CD4-positive, alpha-beta T cell (primary cell): ENCODE measurements around the gene CMC2. TPM values are rescaled to one million over a fixed set of nuclear protein-coding genes. Genes with fewer than 3 reads are reported as not detected.

Experiments used
- ATAC-seq: fragments of 200-7000 bp; cut with Tn5 transposase; one replicate; pipeline ENCODE4 v1.10.0; 2022; ENCODE audit warnings: mild to moderate bottlenecking; ENCODE audit not compliant: poor library complexity
- CTCF ChIA-PET: fragments of 350-600 bp; sonication (Branson Sonifier 250); formaldehyde crosslinking; loops from one replicate; lab custom pipeline; 2021; ENCODE audit warnings: antibody characterized with exemption, inconsistent platforms; lab: Charles Lee
- POLR2A ChIA-PET: fragments of 350-600 bp; sonication (Branson Sonifier 250); formaldehyde crosslinking; loops from one replicate; lab custom pipeline; 2021; ENCODE audit warnings: antibody characterized with exemption, inconsistent platforms; lab: Charles Lee
- DNase-seq, 14 experiments: peaks; one replicate each; pipeline ENCODE4 v3.0.0-alpha.2; 2013 to 2020; ENCODE audit warnings: mixed read lengths in 2 of 14
- H3K27ac ChIP-seq, 2 donors: one replicate each; pipeline versions ENCODE4 v1.5.1 to v1.7.0; 2013; ENCODE audit warnings: low read length in 2 of 2, low read depth in 1 of 2, mild to moderate bottlenecking in 1 of 2
- H3K27me3 ChIP-seq, 2 experiments: 1 replicate in 1 of 2; 2 replicates in 1 of 2; pipeline versions ENCODE4 v1.6.1 to v1.7.0; 2013; ENCODE audit warnings: low read length in 2 of 2, control low read depth in 1 of 2, mild to moderate bottlenecking in 1 of 2, moderate library complexity in 1 of 2; ENCODE audit not compliant: insufficient read depth in 2 of 2, control insufficient read depth in 1 of 2
- H3K36me3 ChIP-seq: one replicate; pipeline ENCODE4 v1.6.1; 2013; ENCODE audit warnings: low read length, control low read depth; ENCODE audit not compliant: insufficient read depth
- H3K4me1 ChIP-seq: one replicate; pipeline ENCODE4 v1.6.1; 2013; ENCODE audit warnings: low read length, control low read depth; ENCODE audit not compliant: insufficient read depth
- H3K4me3 ChIP-seq: one replicate; pipeline ENCODE4 v1.5.1; 2013; ENCODE audit warnings: mild to moderate bottlenecking, low read length, moderate library complexity
- H3K9me3 ChIP-seq, 2 experiments: 1 replicate in 1 of 2; 2 replicates in 1 of 2; pipeline versions ENCODE4 v1.6.1 to v1.7.0; 2013; ENCODE audit warnings: low read length in 2 of 2, mild to moderate bottlenecking in 2 of 2, control low read depth in 1 of 2, moderate library complexity in 1 of 2; ENCODE audit not compliant: control insufficient read depth in 1 of 2, insufficient read depth in 1 of 2
- H3K27ac Mint-ChIP-seq: one replicate; pipeline ENCODE4 v1.8.0; 2020; ENCODE audit warnings: mixed read lengths
- H3K27me3 Mint-ChIP-seq: one replicate; pipeline ENCODE4 v1.8.0; 2021; ENCODE audit warnings: mixed read lengths
- H3K36me3 Mint-ChIP-seq: one replicate; pipeline ENCODE4 v1.8.0; 2021; ENCODE audit warnings: low read depth, mixed read lengths
- H3K4me1 Mint-ChIP-seq: one replicate; pipeline ENCODE4 v1.8.0; 2021; ENCODE audit warnings: low read depth, mixed read lengths
- H3K4me3 Mint-ChIP-seq: one replicate; pipeline ENCODE4 v1.8.0; 2020; ENCODE audit warnings: mild to moderate bottlenecking, mixed read lengths
- H3K9me3 Mint-ChIP-seq: one replicate; pipeline ENCODE4 v1.8.0; 2020; ENCODE audit warnings: mixed read lengths
- CTCF ChIP-seq: fragments of 200-600 bp; IDR thresholded peaks from one replicate; pipeline ENCODE4 v1.8.0; 2022; ENCODE audit warnings: antibody characterized with exemption, mild to moderate bottlenecking
- intact Hi-C, 2 experiments: fragments of 100-400 bp; cut with DNase I in 1 of 2; cut with micrococcal nuclease in 1 of 2; formaldehyde crosslinking; loops; one replicate each; pipeline versions ENCODE4 v1.15.1 to v1.9.0; 2023 to 2025; cut with DNase I, micrococcal nuclease
- total RNA-seq, 174 experiments: library from RNA in 2 of 174; stranded (reverse) in 2 of 174; gene quantifications; one replicate each; pipeline ENCODE4 v1.2.3 and lab custom pipeline; 2021 to 2026

Gene CMC2
- total RNA-seq, 2 experiments from 2014 or later: 67.7 to 68.8 TPM

GRCh38 chr16:81040131-81040530 lies 33.4 kb upstream of the CMC2 start:
- Mint-ChIP-seq H3K4me1 (peaks cover 38% of the 10 kb centered on the region), H3K36me3 (peaks cover 64% of the 10 kb centered on the region), H3K27ac (no peak overlapping the region), H3K9me3 (no peaks in the 10 kb centered on the region), H3K4me3 (no peak overlapping the region), H3K27me3 (no peaks in the 10 kb centered on the region)
- POLR2A ChIA-PET: no interaction called here
- DNase-seq (no peak), ATAC-seq (no peak)
- CTCF ChIA-PET: interaction anchor here (1.3 to 8.0 kb wide), 2 partner anchors 17 to 36 kb away, joined by 3 to 80 read pairs; partner anchors contain the start of genes CENPN and CMC2
- Histone ChIP-seq H3K4me3 (no peak overlapping the region), H3K27ac (no peak overlapping the region), H3K36me3 (peaks cover 46% of the 10 kb centered on the region), H3K9me3 (no peaks in the 10 kb centered on the region), H3K27me3 (no peaks in the 10 kb centered on the region), H3K4me1 (peaks cover 30% of the 10 kb centered on the region)
- no peak for TF ChIP-seq CTCF
- intact Hi-C loops: no loop called here

- DNase-seq: no peak
- Mint-ChIP-seq H3K36me3 (peaks cover 31% of the 10 kb centered on the region), H3K27me3 (no peaks in the 10 kb centered on the region), H3K4me1 (peaks cover 40% of the 10 kb centered on the region), H3K9me3 (no peaks in the 10 kb centered on the region), H3K27ac (peak overlapping the region; percentile 73), H3K4me3 (peak overlapping the region; percentile 90)
- Histone ChIP-seq H3K9me3 (no peaks in the 10 kb centered on the region), H3K4me3 (peak overlapping the region; percentile 57), H3K4me1 (peaks cover 30% of the 10 kb centered on the region), H3K27me3 (no peaks in the 10 kb centered on the region), H3K36me3 (peaks cover 15% of the 10 kb centered on the region), H3K27ac (no peak overlapping the region)
- intact Hi-C loops: loop anchor here (2.0 to 10.0 kb wide), 6 partner anchors 38 to 1138 kb away; partner anchors contain the start of genes GAN (in 1 of the 2), GCSH (in 1 of the 2) and MPHOSPH6 (in 1 of the 2)
- ChIA-PET POLR2A (interaction anchor here (1.2 to 3.6 kb wide), 7 partner anchors 8 to 701 kb away, joined by 3 to 51 read pairs (median 6); partner anchors contain the start of genes C16orf46, CENPN, CMC2 and GAN), CTCF (interaction anchor here (8.0 kb wide), 1 partner anchor 33 kb away, joined by 80 read pairs; the partner anchor contains the start of genes CENPN and CMC2)
- TF ChIP-seq CTCF: no peak
- ATAC-seq: no peak
Observed at GRCh38 chr16:81036751-81037350, 30.2 kb upstream of the CMC2 start.

GRCh38 chr16:81035975-81036750 lies 29.5 kb upstream of the CMC2 start:
- no peaks in the 10 kb centered on the region for H3K27me3 Mint-ChIP-seq
- Histone ChIP-seq H3K4me3 (peak overlapping the region; percentile 57), H3K27me3 (no peaks in the 10 kb centered on the region), H3K36me3 (peaks cover 8% of the 10 kb centered on the region), H3K9me3 (no peaks in the 10 kb centered on the region), H3K4me1 (peaks cover 30% of the 10 kb centered on the region), H3K27ac (no peak overlapping the region)
- ATAC-seq (peak; percentile 53), DNase-seq (peak in 11 of 14 experiments; percentile 11 to 79 (median 36))
- H3K4me1 Mint-ChIP-seq: peaks cover 40% of the 10 kb centered on the region
- POLR2A ChIA-PET: interaction anchor here (0.6 to 3.6 kb wide), 13 partner anchors 9 to 702 kb away, joined by 3 to 51 read pairs (median 4); partner anchors contain the start of genes C16orf46, CENPN, CMC2 and GAN
- no peak for TF ChIP-seq CTCF
- no peaks in the 10 kb centered on the region for H3K9me3 Mint-ChIP-seq
- CTCF ChIA-PET: interaction anchor here (0.6 to 8.0 kb wide), 23 partner anchors 9 to 494 kb away, joined by 3 to 80 read pairs (median 4); partner anchors contain the start of genes C16orf46, CENPN, CMC2 and GCSH
- peaks cover 24% of the 10 kb centered on the region for H3K36me3 Mint-ChIP-seq
- intact Hi-C loops: loop anchor here (1.0 to 10.0 kb wide), 9 partner anchors 29 to 1139 kb away; partner anchors contain the start of genes GCSH (in 2 of the 2), CENPN (in 1 of the 2), GAN (in 1 of the 2) and MPHOSPH6 (in 1 of the 2)
- H3K4me3 Mint-ChIP-seq: peak overlapping the region; percentile 90
- H3K27ac Mint-ChIP-seq: peak overlapping the region; percentile 73
